Activated B cell treated with CpG ODN at 0.5 μM for 24 hours (primary cell): ENCODE results near the gene PTPRJ. TPM values are rescaled to one million over a fixed set of nuclear protein-coding genes. Genes with fewer than 3 reads are reported as not detected.

Source experiments
- ATAC-seq: fragments of 200-7000 bp; cut with Tn5 transposase; one replicate; pipeline ENCODE4 v1.10.0; 2021; ENCODE audit warnings: low read depth, mild to moderate bottlenecking, moderate library complexity
- CTCF ChIA-PET: fragments of 350-600 bp; sonication (Branson Sonifier 250); formaldehyde crosslinking; loops from one replicate; lab custom pipeline; 2021; ENCODE audit warnings: antibody characterized with exemption; lab: Charles Lee
- POLR2A ChIA-PET: fragments of 350-600 bp; sonication (Branson Sonifier 250); formaldehyde crosslinking; loops from one replicate; lab custom pipeline; 2021; ENCODE audit warnings: antibody characterized with exemption; lab: Charles Lee
- DNase-seq: peaks from one replicate; pipeline ENCODE4 v3.0.0; 2022
- H3K27ac Mint-ChIP-seq: one replicate; pipeline ENCODE4 v1.8.0; 2020; ENCODE audit warnings: mixed read lengths
- H3K27me3 Mint-ChIP-seq: one replicate; pipeline ENCODE4 v1.8.0; 2021; ENCODE audit warnings: mixed read lengths
- H3K36me3 Mint-ChIP-seq: one replicate; pipeline ENCODE4 v1.8.0; 2021; ENCODE audit warnings: low read depth, mixed read lengths
- H3K4me1 Mint-ChIP-seq: one replicate; pipeline ENCODE4 v1.8.0; 2021; ENCODE audit warnings: mixed read lengths
- H3K4me3 Mint-ChIP-seq: one replicate; pipeline ENCODE4 v1.8.0; 2020; ENCODE audit warnings: mild to moderate bottlenecking, mixed read lengths
- H3K9me3 Mint-ChIP-seq: one replicate; pipeline ENCODE4 v1.8.0; 2020; ENCODE audit warnings: mixed read lengths
- intact Hi-C: fragments of 100-400 bp; cut with micrococcal nuclease; formaldehyde crosslinking; loops from one replicate; pipeline ENCODE4 v1.15.1; 2024
- total RNA-seq: library from RNA; stranded (reverse); gene quantifications from 2 replicates; pipeline ENCODE4 v1.2.3, GENCODE V29; 2022
- TF ChIP-seq, protein P1 (sequence below): fragments of 200-600 bp; IDR thresholded peaks from one replicate; pipeline ENCODE4 v1.8.0; 2022; ENCODE audit warnings: antibody characterized with exemption, mild to moderate bottlenecking

PTPRJ gene
- total RNA-seq, 1 donor from 2014 or later = 19.2 TPM

GRCh38 chr11:48075637-48076036 is 95.3 kb downstream of the PTPRJ start:
- ChIA-PET POLR2A (no interaction called here), CTCF (interaction anchor here (1.1 kb wide), 1 partner anchor 33 kb away, joined by 3 read pairs; no protein-coding TSS in a partner anchor)
- no peak for ATAC-seq
- peaks cover 54% of the 10 kb centered on the region for H3K4me1 Mint-ChIP-seq
- intact Hi-C loops = no loop called here
- TF ChIP-seq, protein P1, sequence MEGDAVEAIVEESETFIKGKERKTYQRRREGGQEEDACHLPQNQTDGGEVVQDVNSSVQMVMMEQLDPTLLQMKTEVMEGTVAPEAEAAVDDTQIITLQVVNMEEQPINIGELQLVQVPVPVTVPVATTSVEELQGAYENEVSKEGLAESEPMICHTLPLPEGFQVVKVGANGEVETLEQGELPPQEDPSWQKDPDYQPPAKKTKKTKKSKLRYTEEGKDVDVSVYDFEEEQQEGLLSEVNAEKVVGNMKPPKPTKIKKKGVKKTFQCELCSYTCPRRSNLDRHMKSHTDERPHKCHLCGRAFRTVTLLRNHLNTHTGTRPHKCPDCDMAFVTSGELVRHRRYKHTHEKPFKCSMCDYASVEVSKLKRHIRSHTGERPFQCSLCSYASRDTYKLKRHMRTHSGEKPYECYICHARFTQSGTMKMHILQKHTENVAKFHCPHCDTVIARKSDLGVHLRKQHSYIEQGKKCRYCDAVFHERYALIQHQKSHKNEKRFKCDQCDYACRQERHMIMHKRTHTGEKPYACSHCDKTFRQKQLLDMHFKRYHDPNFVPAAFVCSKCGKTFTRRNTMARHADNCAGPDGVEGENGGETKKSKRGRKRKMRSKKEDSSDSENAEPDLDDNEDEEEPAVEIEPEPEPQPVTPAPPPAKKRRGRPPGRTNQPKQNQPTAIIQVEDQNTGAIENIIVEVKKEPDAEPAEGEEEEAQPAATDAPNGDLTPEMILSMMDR = no peak
- DNase-seq = no peak
- H3K36me3 Mint-ChIP-seq = peaks cover 6% of the 10 kb centered on the region
- no peak overlapping the region for H3K27ac Mint-ChIP-seq
- H3K27me3 Mint-ChIP-seq = no peaks in the 10 kb centered on the region
- no peaks in the 10 kb centered on the region for H3K9me3 Mint-ChIP-seq
- no peak overlapping the region for H3K4me3 Mint-ChIP-seq

GRCh38 chr11:48077251-48077650 is 96.9 kb downstream of the PTPRJ start:
- CTCF ChIA-PET = no interaction called here
- Mint-ChIP-seq H3K27ac (no peak overlapping the region), H3K27me3 (no peaks in the 10 kb centered on the region), H3K36me3 (peaks cover 6% of the 10 kb centered on the region), H3K4me1 (peaks cover 69% of the 10 kb centered on the region), H3K9me3 (no peaks in the 10 kb centered on the region), H3K4me3 (no peak overlapping the region)
- intact Hi-C loops = no loop called here
- POLR2A ChIA-PET = no interaction called here
- ATAC-seq (no peak), DNase-seq (no peak)
- TF ChIP-seq, protein P1 = no peak

GRCh38 chr11:48078689-48079088 is 98.3 kb downstream of the PTPRJ start:
- H3K27me3 Mint-ChIP-seq = no peaks in the 10 kb centered on the region
- intact Hi-C loops = no loop called here
- ATAC-seq (no peak), DNase-seq (no peak)
- POLR2A ChIA-PET = interaction anchor here (0.6 to 0.8 kb wide), 2 partner anchors 21 to 31 kb away, joined by 3 to 4 read pairs; no protein-coding TSS in a partner anchor
- no peaks in the 10 kb centered on the region for H3K9me3 Mint-ChIP-seq
- no peak overlapping the region for H3K27ac Mint-ChIP-seq
- peaks cover 66% of the 10 kb centered on the region for H3K4me1 Mint-ChIP-seq
- no peak overlapping the region for H3K4me3 Mint-ChIP-seq
- CTCF ChIA-PET = no interaction called here
- TF ChIP-seq, protein P1 = no peak
- H3K36me3 Mint-ChIP-seq = peaks cover 6% of the 10 kb centered on the region

DNA sequence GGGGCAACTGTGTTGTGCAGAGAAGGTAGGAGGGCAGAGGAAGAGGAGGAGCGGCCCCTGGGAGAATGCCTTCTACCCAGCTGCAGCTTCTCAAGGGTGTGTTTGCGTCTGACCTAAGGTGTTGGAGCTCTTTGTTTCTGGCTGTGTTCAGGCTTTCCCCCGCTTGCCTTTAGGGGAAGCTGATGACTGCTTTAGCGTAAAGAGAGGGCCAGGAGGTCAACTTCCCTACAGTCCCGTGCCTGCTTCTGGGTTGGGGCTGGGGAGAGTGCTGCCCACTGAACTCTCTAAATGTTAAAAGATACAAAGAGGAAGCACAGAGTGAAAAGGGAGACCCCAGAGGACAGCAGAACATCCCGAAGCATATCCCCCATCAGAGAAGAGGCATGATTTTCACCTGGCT is 99.2 kb downstream of the PTPRJ start:
- POLR2A ChIA-PET = interaction anchor here (0.8 kb wide), 1 partner anchor 30 kb away, joined by 3 read pairs; no protein-coding TSS in a partner anchor
- ATAC-seq (peak; percentile 49), DNase-seq (no peak)
- TF ChIP-seq, protein P1 = no peak
- no peak overlapping the region for H3K4me3 Mint-ChIP-seq
- intact Hi-C loops = no loop called here
- H3K9me3 Mint-ChIP-seq = no peaks in the 10 kb centered on the region
- H3K27me3 Mint-ChIP-seq = no peaks in the 10 kb centered on the region
- CTCF ChIA-PET = no interaction called here
- H3K36me3 Mint-ChIP-seq = peaks cover 9% of the 10 kb centered on the region
- H3K27ac Mint-ChIP-seq = peak overlapping the region; percentile 16
- peaks cover 62% of the 10 kb centered on the region for H3K4me1 Mint-ChIP-seq

GRCh38 chr11:48080301-48080861 is 100.0 kb downstream of the PTPRJ start:
- intact Hi-C loops = no loop called here
- ChIA-PET POLR2A (interaction anchor here (0.5 to 1.0 kb wide), 4 partner anchors 12 to 153 kb away, joined by 3 to 7 read pairs (median 4); no protein-coding TSS in a partner anchor), CTCF (interaction anchor here (0.6 to 0.9 kb wide), 2 partner anchors 26 to 146 kb away, joined by 3 read pairs; no protein-coding TSS in a partner anchor)
- Mint-ChIP-seq H3K4me3 (no peak overlapping the region), H3K36me3 (peaks cover 9% of the 10 kb centered on the region), H3K4me1 (peaks cover 56% of the 10 kb centered on the region), H3K9me3 (no peaks in the 10 kb centered on the region), H3K27ac (no peak overlapping the region), H3K27me3 (no peaks in the 10 kb centered on the region)
- TF ChIP-seq, protein P1 = no peak
- ATAC-seq = no peak
- DNase-seq = no peak
